Ovary (tissue), 9 donors: Measurements from ENCODE around the gene SH2B2. TPM values are rescaled to one million over a fixed set of nuclear protein-coding genes. Genes with fewer than 3 reads are reported as not detected.

ENCODE experiments used
- DNase-seq, 5 donors: peaks; one replicate each; pipeline ENCODE4 v3.0.0-alpha.2; 2019 to 2020
- H3K27ac ChIP-seq, 2 donors: fragments of 200-600 bp; one replicate each; pipeline versions ENCODE4 v1.5.1 to v1.8.0; 2019 to 2022
- H3K27me3 ChIP-seq: fragments of 200-600 bp; one replicate; pipeline ENCODE4 v1.8.0; 2022
- H3K36me3 ChIP-seq: fragments of 200-600 bp; sonication (generic); one replicate; pipeline ENCODE4 v1.5.1; 2019
- H3K4me1 ChIP-seq: one replicate; pipeline ENCODE4 v1.8.1; 2013; ENCODE audit warnings: mild to moderate bottlenecking, moderate library complexity; ENCODE audit not compliant: insufficient read depth
- H3K4me3 ChIP-seq: fragments of 200-600 bp; sonication (generic); one replicate; pipeline ENCODE4 v1.5.1; 2017
- H3K9me3 ChIP-seq, 2 donors: fragments of 200-600 bp in 1 of 2; sonication (generic) in 1 of 2; one replicate each; pipeline versions ENCODE4 v1.5.1 to v1.8.1; 2013 to 2019; ENCODE audit warnings: mild to moderate bottlenecking in 1 of 2, moderate library complexity in 1 of 2
- EP300 ChIP-seq: sonication (generic); formaldehyde crosslinking; IDR thresholded peaks from one replicate; pipeline ENCODE4 v1.6.1; 2017; ENCODE audit warnings: antibody characterized with exemption
- POLR2A ChIP-seq: fragments of 450-650 bp; IDR thresholded peaks from one replicate; pipeline ENCODE4 v1.6.1; 2017; ENCODE audit warnings: antibody characterized with exemption, mild to moderate bottlenecking, moderate library complexity
- WGBS, 3 donors: extraction: QIAGEN DNeasy Blood & Tissue Kit in 1 of 3; methylation state at CpG; one replicate each; pipeline versions ENCODE4 v1.1.5 to v1.1.7; 2013 to 2017; 5-methylcytosine and 5-hydroxymethylcytosine counted together
- intact Hi-C, 4 donors: fragments of 100-400 bp; cut with DNase I; formaldehyde crosslinking; loops; one replicate each; pipeline versions ENCODE4 v1.11.0 to v1.15.1; 2022 to 2023
- polyA plus RNA-seq, 2 donors: library from polyadenylated mRNA; stranded (reverse); fragments of 200-250 nt in 1 of 2; fragments of 350-450 nt in 1 of 2; fragmentation: Illumina TruSeq in 1 of 2; extraction: RNeasy Lipid Tissue Mini Kit (QIAGEN cat#74804) in 1 of 2; gene quantifications; one replicate each; pipeline ENCODE4 v1.2.3, GENCODE V29; 2013 to 2014
- total RNA-seq, 7 donors: library from RNA; depleted of rRNA in 2 of 7; stranded (reverse); fragments of >200 nt in 2 of 7; fragmentation: NEBNext Ultra II Directional in 3 of 7; extraction: Animal tissue kit (Norgen Biotek cat#: 25700) in 3 of 7; gene quantifications; one replicate each; pipeline versions ENCODE4 v1.1.0 to v1.2.4, GENCODE V29; 2016 to 2023
- TF ChIP-seq, protein P1 (sequence below), 3 donors: fragments of 450-650 bp in 2 of 3; fragments of 200-600 bp in 1 of 3; IDR thresholded peaks; one replicate each; pipeline versions ENCODE4 v1.5.1 to v1.8.0; 2016 to 2022; ENCODE audit warnings: antibody characterized with exemption in 3 of 3, mild to moderate bottlenecking in 1 of 3
- donor health status: DM: no; HTN: no; CAD: no; lungs with moderate emphysema.
- donor health status: DM: no; HTN: no; CAD: no.
- donor health status: Bipolar disorder and iron deficiency.
- donor health status: DM: yes; HTN: yes; CAD: no.
- donor health status: DM: no; HTN: no; CAD: no.
- donor health status: DM: yes; HTN: yes; CAD: no.

Gene SH2B2
- total and polyA plus RNA-seq, 9 donors: 1.4 to 8.9 (median 4.5) TPM

DNA sequence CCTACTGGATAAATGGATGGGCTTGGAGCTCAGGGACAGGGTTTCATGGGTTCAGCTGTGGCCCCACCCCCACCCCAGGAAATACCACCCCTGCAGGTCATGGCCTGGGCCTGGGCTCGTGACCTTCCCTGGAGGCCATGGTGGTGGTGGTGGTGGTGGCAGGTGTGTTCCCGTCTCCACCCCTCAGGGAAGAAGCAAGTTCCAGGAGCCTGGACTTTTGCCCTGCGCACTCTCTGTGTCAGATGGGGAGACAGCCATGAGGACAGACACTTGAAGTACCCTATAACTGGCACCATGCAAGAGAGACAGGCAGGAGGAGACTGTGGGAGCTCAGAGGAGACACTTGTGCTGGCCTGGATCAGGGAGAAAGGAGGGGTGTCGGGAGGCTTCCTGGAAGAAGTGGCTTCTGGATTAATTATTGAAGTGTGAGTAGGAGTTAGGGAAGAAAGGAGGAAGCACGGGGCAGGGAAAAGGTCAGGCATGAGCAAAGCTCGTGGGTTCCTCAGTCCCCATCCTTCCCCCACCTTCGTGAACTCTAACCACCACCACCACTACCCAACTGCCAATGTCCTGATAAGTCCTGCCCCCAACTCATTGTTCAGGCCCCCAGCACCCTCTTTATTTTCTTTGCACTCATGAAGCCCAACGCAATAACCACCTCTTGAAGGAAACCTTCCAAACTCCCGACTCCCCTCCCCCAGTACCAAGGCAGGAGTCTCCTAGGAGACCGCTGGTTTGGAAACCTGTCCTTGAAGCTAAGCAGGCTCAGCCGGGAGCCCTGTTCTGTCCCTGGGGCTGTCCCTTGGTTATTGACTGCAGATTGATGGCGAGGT, 8.9 kb downstream of the SH2B2 start:
- no peaks in the 10 kb centered on the region for H3K27me3 ChIP-seq
- H3K4me3 ChIP-seq: no peak overlapping the region
- intact Hi-C loops: no loop called here
- TF ChIP-seq EP300 (no peak), POLR2A (no peak)
- TF ChIP-seq, protein P1, sequence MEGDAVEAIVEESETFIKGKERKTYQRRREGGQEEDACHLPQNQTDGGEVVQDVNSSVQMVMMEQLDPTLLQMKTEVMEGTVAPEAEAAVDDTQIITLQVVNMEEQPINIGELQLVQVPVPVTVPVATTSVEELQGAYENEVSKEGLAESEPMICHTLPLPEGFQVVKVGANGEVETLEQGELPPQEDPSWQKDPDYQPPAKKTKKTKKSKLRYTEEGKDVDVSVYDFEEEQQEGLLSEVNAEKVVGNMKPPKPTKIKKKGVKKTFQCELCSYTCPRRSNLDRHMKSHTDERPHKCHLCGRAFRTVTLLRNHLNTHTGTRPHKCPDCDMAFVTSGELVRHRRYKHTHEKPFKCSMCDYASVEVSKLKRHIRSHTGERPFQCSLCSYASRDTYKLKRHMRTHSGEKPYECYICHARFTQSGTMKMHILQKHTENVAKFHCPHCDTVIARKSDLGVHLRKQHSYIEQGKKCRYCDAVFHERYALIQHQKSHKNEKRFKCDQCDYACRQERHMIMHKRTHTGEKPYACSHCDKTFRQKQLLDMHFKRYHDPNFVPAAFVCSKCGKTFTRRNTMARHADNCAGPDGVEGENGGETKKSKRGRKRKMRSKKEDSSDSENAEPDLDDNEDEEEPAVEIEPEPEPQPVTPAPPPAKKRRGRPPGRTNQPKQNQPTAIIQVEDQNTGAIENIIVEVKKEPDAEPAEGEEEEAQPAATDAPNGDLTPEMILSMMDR (IDR thresholded peaks at IDR 0.05): no peak
- DNase-seq: no peak
- no peaks in the 10 kb centered on the region for H3K9me3 ChIP-seq
- no peak overlapping the region for H3K27ac ChIP-seq
- no peaks in the 10 kb centered on the region for H3K4me1 ChIP-seq
- H3K36me3 ChIP-seq: no peaks in the 10 kb centered on the region
- 69 to 81% (median 77%) methylated on average over 12 of the region's 12 CpGs for WGBS, 3 donors

DNA sequence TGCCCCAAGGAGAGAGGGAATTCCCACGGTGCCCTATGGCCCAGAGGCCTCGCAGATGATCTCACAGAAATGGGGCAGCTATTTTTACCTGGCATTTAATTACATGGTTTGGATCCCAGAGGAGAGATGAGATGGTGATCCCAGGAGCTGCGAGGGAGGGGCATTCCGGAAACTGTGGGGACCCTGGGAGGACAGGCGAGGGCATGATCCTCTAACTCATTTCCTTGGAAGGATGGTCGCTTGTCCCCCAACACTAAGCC, 9.4 kb downstream of the SH2B2 start:
- DNase-seq: no peak
- H3K36me3 ChIP-seq: no peaks in the 10 kb centered on the region
- TF ChIP-seq EP300: no peak
- TF ChIP-seq, protein P1 (IDR thresholded peaks at IDR 0.05): no peak
- TF ChIP-seq POLR2A: no peak
- H3K9me3 ChIP-seq: no peaks in the 10 kb centered on the region
- intact Hi-C loops: no loop called here
- H3K27ac ChIP-seq: no peak overlapping the region
- no peak overlapping the region for H3K4me3 ChIP-seq
- H3K27me3 ChIP-seq: no peaks in the 10 kb centered on the region
- H3K4me1 ChIP-seq: no peaks in the 10 kb centered on the region
- 85 to 90% (median 88%) methylated on average over 6 of the region's 6 CpGs for WGBS, 3 donors

DNA sequence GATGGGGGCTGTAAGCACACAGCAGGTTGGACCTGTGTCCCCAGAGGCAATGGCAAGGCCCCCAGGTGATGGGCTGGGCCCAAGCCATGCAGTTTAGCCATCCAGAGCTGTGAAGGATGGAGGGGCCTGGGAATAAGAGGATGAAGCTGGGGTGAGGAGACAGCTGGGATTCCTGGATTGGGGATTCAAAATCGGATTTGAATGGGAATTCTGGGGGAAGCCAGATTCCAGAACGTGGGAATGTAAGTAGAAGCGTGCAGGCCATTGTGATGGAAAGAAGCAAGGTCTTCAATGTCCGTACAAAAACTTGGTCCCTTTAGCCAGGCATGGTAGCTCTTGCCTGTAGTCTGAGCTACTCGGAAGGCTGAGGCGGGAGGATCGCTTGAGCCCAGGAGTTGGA, 9.8 kb downstream of the SH2B2 start:
- no peaks in the 10 kb centered on the region for H3K9me3 ChIP-seq
- H3K4me3 ChIP-seq: no peak overlapping the region
- intact Hi-C loops: no loop called here
- no peak for DNase-seq
- H3K4me1 ChIP-seq: no peaks in the 10 kb centered on the region
- H3K27me3 ChIP-seq: no peaks in the 10 kb centered on the region
- no peak overlapping the region for H3K27ac ChIP-seq
- H3K36me3 ChIP-seq: no peaks in the 10 kb centered on the region
- TF ChIP-seq POLR2A (no peak), EP300 (no peak)
- TF ChIP-seq, protein P1 (IDR thresholded peaks at IDR 0.05): no peak
- 89 to 93% (median 89%) methylated on average over 7 of the region's 7 CpGs for WGBS, 3 donors

DNA sequence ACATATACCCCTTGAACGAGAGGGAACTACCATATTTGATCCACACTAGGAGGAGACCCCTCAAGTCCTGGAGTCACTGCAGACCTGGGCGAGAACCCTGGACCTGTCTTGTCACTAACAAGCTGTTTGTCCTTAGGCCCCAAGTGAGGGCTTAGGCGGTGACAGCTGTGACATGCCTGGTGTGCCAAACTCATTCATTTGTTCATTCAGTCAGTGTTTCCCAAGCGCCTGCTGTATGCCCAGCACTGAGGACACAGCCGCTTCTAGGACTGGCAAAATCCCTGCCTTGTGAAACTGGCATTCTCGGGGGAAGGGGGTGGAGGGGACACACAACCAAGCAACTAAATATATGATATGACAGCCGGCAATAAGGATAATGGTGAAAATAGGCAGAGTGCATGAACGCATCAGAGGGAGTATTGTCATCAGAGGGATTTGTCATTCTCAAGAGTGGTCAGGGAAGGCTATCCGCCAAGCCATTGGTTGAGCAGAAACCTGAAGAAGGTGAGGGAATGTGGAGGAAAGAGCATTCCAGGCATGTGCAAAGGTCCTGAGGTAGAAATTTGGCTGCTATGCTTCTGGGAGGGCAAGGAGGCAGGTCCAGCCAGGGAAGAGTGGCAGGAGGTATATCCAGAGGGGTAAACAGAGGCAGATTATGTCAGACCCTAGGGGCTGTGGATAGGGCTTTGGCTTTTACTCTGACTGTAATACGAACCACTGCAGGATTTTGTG, 11.0 kb downstream of the SH2B2 start:
- Histone ChIP-seq H3K27me3 (no peaks in the 10 kb centered on the region), H3K9me3 (no peaks in the 10 kb centered on the region), H3K36me3 (no peaks in the 10 kb centered on the region), H3K4me1 (no peaks in the 10 kb centered on the region), H3K4me3 (no peak overlapping the region), H3K27ac (no peak overlapping the region)
- 91 to 94% (median 94%) methylated on average over 10 of the region's 10 CpGs for WGBS, 3 donors
- TF ChIP-seq, protein P1 (IDR thresholded peaks at IDR 0.05): no peak
- TF ChIP-seq POLR2A (no peak), EP300 (no peak)
- intact Hi-C loops: no loop called here
- no peak for DNase-seq
